SK-N-SH treated with all-trans-retinoic acid at 6 μM for 48 hours (cell line): ENCODE data around the gene IQCM.

Source experiments
- ATAC-seq: fragments of 200-7000 bp; cut with Tn5 transposase; 3 replicates; pipeline ENCODE4 v1.9.1; 2020; ENCODE audit warnings: mild to moderate bottlenecking, moderate library complexity
- ARNTL ChIP-seq: fragments of 450-650 bp; formaldehyde crosslinking; IDR thresholded peaks from 2 replicates; pipeline ENCODE4 v1.5.0; 2020; ENCODE audit warnings: low read depth, mild to moderate bottlenecking, moderate library complexity, borderline replicate concordance
- BACH2 ChIP-seq: fragments of 250-450 bp; sonication (Bioruptor Pico); IDR thresholded peaks from 2 replicates; pipeline ENCODE4 v1.9.0; 2021; ENCODE audit warnings: mild to moderate bottlenecking, borderline replicate concordance
- CSDC2 ChIP-seq: fragments of 250-450 bp; sonication (Bioruptor Pico); IDR thresholded peaks from 2 replicates; pipeline ENCODE4 v1.5.0; 2020; ENCODE audit warnings: mild to moderate bottlenecking, moderate library complexity
- CSRNP3 ChIP-seq: fragments of 250-450 bp; sonication (Bioruptor Pico); IDR thresholded peaks from 2 replicates; pipeline ENCODE4 v1.5.1; 2021; ENCODE audit warnings: mild to moderate bottlenecking, moderate library complexity
- ESRRG ChIP-seq: fragments of 250-450 bp; sonication (Bioruptor Pico); IDR thresholded peaks from 2 replicates; pipeline ENCODE4 v1.6.1; 2021; ENCODE audit warnings: mild to moderate bottlenecking
- GLIS3 ChIP-seq: fragments of 250-450 bp; sonication (Bioruptor Pico); IDR thresholded peaks from 2 replicates; pipeline ENCODE4 v1.5.0; 2020; ENCODE audit warnings: mild to moderate bottlenecking, moderate library complexity
- ISL1 ChIP-seq: fragments of 250-450 bp; sonication (Bioruptor Pico); IDR thresholded peaks from 2 replicates; pipeline ENCODE4 v2.1.2; 2022; ENCODE audit warnings: mild to moderate bottlenecking, moderate library complexity
- OSR1 ChIP-seq: fragments of 250-450 bp; sonication (Bioruptor Pico); IDR thresholded peaks from 2 replicates; pipeline ENCODE4 v1.8.0; 2022; ENCODE audit warnings: moderate library complexity, mild to moderate bottlenecking, inconsistent platforms
- PATZ1 ChIP-seq: fragments of 250-450 bp; sonication (Bioruptor Pico); IDR thresholded peaks from 2 replicates; pipeline ENCODE4 v1.8.0; 2020; ENCODE audit warnings: mild to moderate bottlenecking, moderate library complexity, borderline replicate concordance
- PPARA ChIP-seq: fragments of 250-450 bp; sonication (Bioruptor Pico); IDR thresholded peaks from 2 replicates; pipeline ENCODE4 v1.5.0; 2020; ENCODE audit warnings: mild to moderate bottlenecking, borderline replicate concordance
- RARB ChIP-seq: fragments of 250-450 bp; sonication (Bioruptor Pico); IDR thresholded peaks from 2 replicates; pipeline ENCODE4 v1.8.0; 2021; ENCODE audit warnings: mild to moderate bottlenecking, moderate library complexity
- SNAI2 ChIP-seq: fragments of 250-450 bp; sonication (Bioruptor Pico); IDR thresholded peaks from 2 replicates; pipeline ENCODE4 v1.5.0; 2020; ENCODE audit warnings: mild to moderate bottlenecking, moderate library complexity
- TCF4 ChIP-seq: fragments of 250-450 bp; sonication (Bioruptor Pico); IDR thresholded peaks from 2 replicates; pipeline ENCODE4 v1.8.0; 2021; ENCODE audit warnings: mild to moderate bottlenecking, moderate library complexity, borderline replicate concordance
- TOX ChIP-seq: fragments of 250-450 bp; sonication (Bioruptor Pico); IDR thresholded peaks from 2 replicates; pipeline ENCODE4 v1.8.0; 2021; ENCODE audit warnings: mild to moderate bottlenecking, moderate library complexity, borderline replicate concordance
- TSHZ2 ChIP-seq: fragments of 250-450 bp; sonication (Bioruptor Pico); IDR thresholded peaks from 2 replicates; pipeline ENCODE4 v1.5.0; 2020; ENCODE audit warnings: mild to moderate bottlenecking, moderate library complexity
- ZC3H10 ChIP-seq: fragments of 250-450 bp; sonication (Bioruptor Pico); IDR thresholded peaks from 2 replicates; pipeline ENCODE4 v1.5.1; 2021; ENCODE audit warnings: mild to moderate bottlenecking, moderate library complexity
- ZFP3 ChIP-seq: fragments of 250-450 bp; sonication (Bioruptor Pico); IDR thresholded peaks from 2 replicates; pipeline ENCODE4 v1.5.0; 2020; ENCODE audit warnings: mild to moderate bottlenecking, moderate library complexity
- ZFP30 ChIP-seq: fragments of 450-650 bp; formaldehyde crosslinking; IDR thresholded peaks from 2 replicates; pipeline ENCODE4 v1.5.0; 2022; ENCODE audit warnings: mild to moderate bottlenecking, moderate library complexity
- ZNF565 ChIP-seq: fragments of 450-650 bp; formaldehyde crosslinking; conservative IDR thresholded peaks from 2 replicates; pipeline ENCODE4 v1.5.0; 2020; ENCODE audit warnings: low read depth, mild to moderate bottlenecking, moderate library complexity
- ZNF70 ChIP-seq: fragments of 450-650 bp; formaldehyde crosslinking; IDR thresholded peaks from 2 replicates; pipeline ENCODE4 v1.5.0; 2020; ENCODE audit warnings: mild to moderate bottlenecking, moderate library complexity
- ZNF8 ChIP-seq: fragments of 450-650 bp; formaldehyde crosslinking; IDR thresholded peaks from 2 replicates; pipeline ENCODE4 v1.5.0; 2020; ENCODE audit warnings: mild to moderate bottlenecking, moderate library complexity
- TF ChIP-seq, protein P1 (sequence below): fragments of 250-450 bp; sonication (Bioruptor Pico); IDR thresholded peaks from 2 replicates; pipeline ENCODE4 v1.5.1; 2020; ENCODE audit warnings: low read depth, mild to moderate bottlenecking, moderate library complexity
- TF ChIP-seq, protein P2 (sequence below): fragments of 250-450 bp; sonication (Bioruptor Pico); IDR thresholded peaks from 2 replicates; pipeline ENCODE4 v1.8.0; 2021; ENCODE audit warnings: low read depth, mild to moderate bottlenecking, moderate library complexity, borderline replicate concordance

The IQCM gene

GRCh38 chr4:149755969-149756368 lies 59.7 kb downstream of the IQCM start (continued):
- no peak for TF ChIP-seq TCF4 (CRISPR knock-in tag)

DNA sequence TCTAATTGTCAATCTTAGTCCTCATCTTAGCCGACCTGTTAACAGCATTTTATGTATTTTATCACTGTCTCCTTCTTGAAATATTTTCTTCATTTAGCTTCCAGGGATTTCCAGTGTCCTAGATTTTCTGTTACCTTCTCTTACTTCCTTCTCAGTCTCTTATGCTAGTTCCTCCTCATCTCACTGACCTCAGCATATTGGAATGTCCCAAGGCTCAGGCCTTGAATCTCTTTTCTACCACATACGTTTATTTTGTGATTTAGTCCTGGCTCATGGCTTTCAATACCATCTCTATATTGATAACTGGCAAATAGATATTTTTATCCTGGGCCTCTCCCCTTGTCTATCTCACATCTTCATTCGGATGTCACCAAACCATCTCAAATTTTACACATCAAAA lies 61.1 kb downstream of the IQCM start:
- TF ChIP-seq ZNF70: no peak
- no peak for TF ChIP-seq CSRNP3
- no peak for TF ChIP-seq CSDC2
- TF ChIP-seq ZC3H10 (CRISPR knock-in tag): no peak
- no peak for TF ChIP-seq ESRRG (CRISPR knock-in tag)
- TF ChIP-seq ZFP3 (CRISPR knock-in tag): no peak
- TF ChIP-seq, protein P1, sequence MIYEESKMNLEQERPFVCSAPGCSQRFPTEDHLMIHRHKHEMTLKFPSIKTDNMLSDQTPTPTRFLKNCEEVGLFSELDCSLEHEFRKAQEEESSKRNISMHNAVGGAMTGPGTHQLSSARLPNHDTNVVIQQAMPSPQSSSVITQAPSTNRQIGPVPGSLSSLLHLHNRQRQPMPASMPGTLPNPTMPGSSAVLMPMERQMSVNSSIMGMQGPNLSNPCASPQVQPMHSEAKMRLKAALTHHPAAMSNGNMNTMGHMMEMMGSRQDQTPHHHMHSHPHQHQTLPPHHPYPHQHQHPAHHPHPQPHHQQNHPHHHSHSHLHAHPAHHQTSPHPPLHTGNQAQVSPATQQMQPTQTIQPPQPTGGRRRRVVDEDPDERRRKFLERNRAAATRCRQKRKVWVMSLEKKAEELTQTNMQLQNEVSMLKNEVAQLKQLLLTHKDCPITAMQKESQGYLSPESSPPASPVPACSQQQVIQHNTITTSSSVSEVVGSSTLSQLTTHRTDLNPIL (CRISPR knock-in tag): no peak
- TF ChIP-seq OSR1: no peak
- TF ChIP-seq RARB (CRISPR knock-in tag): no peak
- no peak for TF ChIP-seq SNAI2 (CRISPR knock-in tag)
- TF ChIP-seq TSHZ2 (CRISPR knock-in tag): no peak
- no peak for TF ChIP-seq ARNTL (CRISPR knock-in tag)
- no peak for TF ChIP-seq ZNF8 (CRISPR knock-in tag)
- TF ChIP-seq, protein P2, sequence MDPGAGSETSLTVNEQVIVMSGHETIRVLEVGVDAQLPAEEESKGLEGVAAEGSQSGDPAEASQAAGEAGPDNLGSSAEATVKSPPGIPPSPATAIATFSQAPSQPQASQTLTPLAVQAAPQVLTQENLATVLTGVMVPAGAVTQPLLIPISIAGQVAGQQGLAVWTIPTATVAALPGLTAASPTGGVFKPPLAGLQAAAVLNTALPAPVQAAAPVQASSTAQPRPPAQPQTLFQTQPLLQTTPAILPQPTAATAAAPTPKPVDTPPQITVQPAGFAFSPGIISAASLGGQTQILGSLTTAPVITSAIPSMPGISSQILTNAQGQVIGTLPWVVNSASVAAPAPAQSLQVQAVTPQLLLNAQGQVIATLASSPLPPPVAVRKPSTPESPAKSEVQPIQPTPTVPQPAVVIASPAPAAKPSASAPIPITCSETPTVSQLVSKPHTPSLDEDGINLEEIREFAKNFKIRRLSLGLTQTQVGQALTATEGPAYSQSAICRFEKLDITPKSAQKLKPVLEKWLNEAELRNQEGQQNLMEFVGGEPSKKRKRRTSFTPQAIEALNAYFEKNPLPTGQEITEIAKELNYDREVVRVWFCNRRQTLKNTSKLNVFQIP: no peak
- no peak for TF ChIP-seq ZFP30
- no peak for TF ChIP-seq PATZ1 (CRISPR knock-in tag)
- TF ChIP-seq TCF4 (CRISPR knock-in tag): no peak
- TF ChIP-seq ZNF565 (CRISPR knock-in tag): no peak
- no peak for TF ChIP-seq PPARA (CRISPR knock-in tag)
- ATAC-seq: no peak

DNA sequence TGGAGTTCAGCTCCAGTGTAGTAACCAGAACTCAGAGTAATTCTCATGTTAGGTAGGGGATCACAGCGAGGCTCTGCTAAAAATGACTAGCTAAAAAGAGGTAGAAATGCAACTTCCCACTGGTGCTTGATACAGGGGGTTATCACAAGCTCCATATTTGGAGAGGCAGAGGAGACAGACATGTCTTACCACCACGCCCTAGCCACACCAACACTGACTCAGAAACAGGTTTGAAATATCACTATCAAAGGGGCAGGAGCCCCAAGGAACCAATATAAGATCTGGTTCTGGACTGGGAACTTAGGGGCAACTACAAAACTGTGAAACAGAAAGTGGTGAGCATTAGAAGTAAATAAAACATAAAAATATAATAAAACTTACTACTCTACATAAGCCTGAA lies 62.9 kb downstream of the IQCM start:
- TF ChIP-seq ZFP3 (CRISPR knock-in tag): no peak
- TF ChIP-seq ZNF8 (CRISPR knock-in tag): no peak
- no peak for ATAC-seq

- no peak for ATAC-seq
- TF ChIP-seq ZFP30 (no peak), ZFP3 (CRISPR knock-in tag) (no peak), ARNTL (CRISPR knock-in tag) (no peak), TOX (CRISPR knock-in tag) (no peak), TCF4 (CRISPR knock-in tag) (no peak), GLIS3 (CRISPR knock-in tag) (no peak), ISL1 (CRISPR knock-in tag) (no peak), TSHZ2 (CRISPR knock-in tag) (no peak), ZNF70 (no peak), ZC3H10 (CRISPR knock-in tag) (no peak), BACH2 (CRISPR knock-in tag) (no peak)
- TF ChIP-seq, protein P1 (CRISPR knock-in tag): no peak
These were observed 64.5 kb downstream of the IQCM start for GRCh38 chr4:149751174-149751573.
